ENCODE results near the gene GDPD5. TPM values are rescaled to one million over a fixed set of nuclear protein-coding genes. Genes with fewer than 3 reads are reported as not detected.

GDPD5 gene
- total RNA-seq, 1 donor from 2014 or later = 4.4 TPM

DNA sequence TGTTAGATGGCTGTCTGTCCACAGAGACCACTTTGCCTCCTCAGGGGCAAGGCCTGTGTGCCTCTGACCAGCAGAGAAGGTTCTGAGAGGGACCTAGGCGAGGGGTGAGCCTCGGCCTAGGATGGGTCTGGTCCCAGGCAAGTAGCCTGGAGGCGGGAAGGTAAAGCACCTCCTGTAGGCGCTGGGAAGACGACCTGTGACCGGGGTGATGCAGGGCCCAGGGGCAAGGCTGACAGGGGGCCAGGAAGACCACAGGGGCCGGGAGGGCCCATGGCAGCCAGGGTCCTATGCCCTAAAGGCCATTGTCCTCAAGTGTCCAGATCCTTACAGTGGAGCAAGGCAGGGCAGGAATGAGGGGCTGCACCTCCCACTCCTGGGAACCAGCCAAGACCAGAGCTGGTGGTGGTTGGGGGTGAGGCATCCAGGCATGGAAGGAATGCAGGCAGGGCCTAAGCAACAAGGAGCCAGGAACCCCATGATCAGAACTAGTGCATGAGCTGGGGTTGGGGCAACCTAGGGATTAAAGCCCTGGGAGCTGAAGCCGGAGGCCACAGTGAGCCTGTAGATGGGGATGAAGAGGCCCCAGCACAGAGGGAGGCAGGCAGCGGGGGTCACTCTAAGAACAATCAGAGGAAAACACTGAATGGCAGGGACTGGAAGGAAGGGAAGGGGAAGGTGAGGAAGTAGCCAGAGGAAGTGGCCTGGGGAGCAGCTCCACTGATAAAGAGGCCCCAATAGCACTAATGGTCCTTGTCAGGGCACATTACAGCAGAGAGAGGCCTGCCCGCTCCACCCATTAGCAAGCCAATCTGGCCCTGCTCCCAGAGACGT is 59.8 kb downstream of the GDPD5 start:
- intact Hi-C loops (cut with micrococcal nuclease) = no loop called here
- no peak for DNase-seq
- Histone ChIP-seq H3K4me3 (no peak overlapping the region), H3K27me3 (ENCODE audit: low read depth) (no peaks in the 10 kb centered on the region), H3K9me3 (replicated peaks) (no peaks in the 10 kb centered on the region), H3K27ac (replicated peaks) (no peak overlapping the region), H3K4me1 (peaks cover 29% of the 10 kb centered on the region), H3K36me3 (no peaks in the 10 kb centered on the region)
- TF ChIP-seq, protein P1, sequence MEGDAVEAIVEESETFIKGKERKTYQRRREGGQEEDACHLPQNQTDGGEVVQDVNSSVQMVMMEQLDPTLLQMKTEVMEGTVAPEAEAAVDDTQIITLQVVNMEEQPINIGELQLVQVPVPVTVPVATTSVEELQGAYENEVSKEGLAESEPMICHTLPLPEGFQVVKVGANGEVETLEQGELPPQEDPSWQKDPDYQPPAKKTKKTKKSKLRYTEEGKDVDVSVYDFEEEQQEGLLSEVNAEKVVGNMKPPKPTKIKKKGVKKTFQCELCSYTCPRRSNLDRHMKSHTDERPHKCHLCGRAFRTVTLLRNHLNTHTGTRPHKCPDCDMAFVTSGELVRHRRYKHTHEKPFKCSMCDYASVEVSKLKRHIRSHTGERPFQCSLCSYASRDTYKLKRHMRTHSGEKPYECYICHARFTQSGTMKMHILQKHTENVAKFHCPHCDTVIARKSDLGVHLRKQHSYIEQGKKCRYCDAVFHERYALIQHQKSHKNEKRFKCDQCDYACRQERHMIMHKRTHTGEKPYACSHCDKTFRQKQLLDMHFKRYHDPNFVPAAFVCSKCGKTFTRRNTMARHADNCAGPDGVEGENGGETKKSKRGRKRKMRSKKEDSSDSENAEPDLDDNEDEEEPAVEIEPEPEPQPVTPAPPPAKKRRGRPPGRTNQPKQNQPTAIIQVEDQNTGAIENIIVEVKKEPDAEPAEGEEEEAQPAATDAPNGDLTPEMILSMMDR (IDR thresholded peaks at IDR 0.05; ENCODE audit: borderline replicate concordance) = no peak

DNA sequence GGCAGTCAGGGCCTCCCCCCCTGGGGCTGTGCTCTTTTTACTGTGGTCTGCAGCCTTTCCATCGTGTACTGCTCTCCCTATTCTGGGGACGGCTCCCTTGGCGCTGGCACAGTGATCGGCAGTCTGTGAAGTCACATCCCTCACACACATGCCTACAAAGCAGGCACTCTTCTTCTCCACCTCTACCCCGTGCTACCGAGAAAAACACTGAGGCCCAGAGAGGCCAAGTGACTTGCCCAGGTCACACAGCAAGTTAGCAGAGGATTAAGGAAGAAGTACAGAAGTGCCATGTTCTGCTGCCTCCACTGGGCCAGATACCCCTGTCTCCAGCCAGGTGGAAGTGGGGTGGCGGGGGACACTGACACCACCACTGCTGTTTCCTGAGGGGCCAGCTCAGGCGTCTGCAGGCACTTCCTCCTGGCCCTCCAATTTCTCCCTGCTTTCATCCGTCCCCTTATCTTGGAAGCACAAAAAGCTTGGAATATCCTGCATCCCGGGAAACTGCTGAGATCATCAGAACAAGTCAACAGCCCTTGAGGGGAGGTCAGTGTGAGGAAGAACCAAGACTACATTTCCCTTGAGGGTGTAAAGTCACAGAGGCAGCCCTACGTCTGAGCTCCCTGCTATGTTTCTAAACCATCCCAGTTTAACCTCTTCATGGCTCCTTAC is 62.5 kb downstream of the GDPD5 start:
- no peak for DNase-seq
- intact Hi-C loops (cut with micrococcal nuclease) = no loop called here

DNA sequence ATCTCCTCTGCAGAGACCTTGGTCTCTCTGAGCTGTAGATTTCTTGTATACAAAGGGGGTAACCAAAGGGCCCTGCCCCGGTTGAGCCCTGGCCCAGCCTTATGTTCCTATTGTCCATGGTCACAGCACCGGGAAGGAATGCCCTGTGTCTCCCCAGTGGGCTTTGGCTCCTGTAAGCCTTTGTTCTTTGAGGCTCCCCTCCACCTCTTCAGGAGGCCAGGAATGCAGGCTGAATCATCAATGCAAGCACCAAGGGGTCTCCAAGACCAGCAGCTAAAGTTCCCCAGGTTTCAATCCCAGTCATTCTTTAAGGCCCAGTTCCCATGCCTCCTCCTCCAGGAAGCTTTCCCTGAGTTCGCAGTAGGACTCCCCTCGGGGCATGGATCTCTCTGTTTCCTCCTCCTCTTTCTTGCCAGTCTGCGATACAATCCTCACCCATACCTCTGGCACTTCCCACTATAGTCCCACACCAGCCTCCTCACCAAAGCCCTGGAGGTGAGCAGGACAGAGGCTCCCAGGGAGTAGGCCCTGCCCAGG is 63.6 kb downstream of the GDPD5 start:
- Histone ChIP-seq H3K4me1 (peaks cover 8% of the 10 kb centered on the region), H3K27me3 (ENCODE audit: low read depth) (no peaks in the 10 kb centered on the region), H3K9me3 (replicated peaks) (no peaks in the 10 kb centered on the region), H3K36me3 (no peaks in the 10 kb centered on the region), H3K4me3 (no peak overlapping the region), H3K27ac (replicated peaks) (no peak overlapping the region)
- DNase-seq = no peak
- TF ChIP-seq, protein P1 (IDR thresholded peaks at IDR 0.05; ENCODE audit: borderline replicate concordance) = no peak
- intact Hi-C loops (cut with micrococcal nuclease) = no loop called here

More for the DNA sequence above, 62.5 kb downstream of the GDPD5 start:
- no peaks in the 10 kb centered on the region for H3K9me3 ChIP-seq (replicated peaks)
- no peaks in the 10 kb centered on the region for H3K27me3 ChIP-seq (ENCODE audit: low read depth)
- no peaks in the 10 kb centered on the region for H3K36me3 ChIP-seq
- no peak overlapping the region for H3K4me3 ChIP-seq
- no peak overlapping the region for H3K27ac ChIP-seq (replicated peaks)
- peaks cover 12% of the 10 kb centered on the region for H3K4me1 ChIP-seq
- TF ChIP-seq, protein P1 (IDR thresholded peaks at IDR 0.05; ENCODE audit: borderline replicate concordance) = no peak

- Histone ChIP-seq H3K27ac (replicated peaks) (no peak overlapping the region), H3K9me3 (replicated peaks) (no peaks in the 10 kb centered on the region), H3K27me3 (ENCODE audit: low read depth) (no peaks in the 10 kb centered on the region), H3K4me1 (peaks cover 8% of the 10 kb centered on the region), H3K36me3 (no peaks in the 10 kb centered on the region), H3K4me3 (no peak overlapping the region)
- TF ChIP-seq, protein P1 (IDR thresholded peaks at IDR 0.05; ENCODE audit: borderline replicate concordance) = no peak
- no peak for DNase-seq
- intact Hi-C loops (cut with micrococcal nuclease) = no loop called here
Measured at GRCh38 chr11:75461151-75461550, 64.6 kb downstream of the GDPD5 start.

DNA sequence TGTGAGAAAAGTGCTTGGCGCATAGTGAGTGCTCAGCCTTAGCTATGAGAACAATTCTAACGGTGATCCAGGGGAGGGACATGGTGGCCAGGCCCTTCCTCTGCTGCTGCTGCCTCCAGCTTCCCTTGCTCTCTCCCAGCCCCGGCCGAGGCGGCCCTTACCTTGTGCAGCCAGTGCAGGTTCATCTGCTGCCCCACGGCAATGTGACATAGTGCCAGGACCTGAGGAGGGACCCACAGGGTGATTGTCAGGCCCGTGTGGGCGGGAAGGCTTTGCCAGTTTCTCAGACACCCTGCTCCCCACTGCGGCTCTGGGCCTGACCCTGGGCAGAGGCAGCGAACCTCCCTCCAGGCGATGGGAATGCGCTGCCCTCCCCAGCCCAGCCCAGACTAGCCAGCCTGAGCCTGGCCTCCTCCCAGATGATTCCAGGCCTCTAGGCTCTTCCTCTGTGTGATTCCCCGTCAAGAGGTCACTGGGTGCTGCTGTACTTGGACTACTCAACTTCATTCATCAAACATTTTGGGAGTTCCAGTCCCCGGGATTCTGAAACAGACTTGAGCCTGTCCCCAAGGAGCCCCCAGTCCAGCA is 69.1 kb downstream of the GDPD5 start:
- intact Hi-C loops (cut with micrococcal nuclease) = no loop called here
- peaks cover 15% of the 10 kb centered on the region for H3K27me3 ChIP-seq (ENCODE audit: low read depth)
- DNase-seq = no peak

More for the DNA sequence above, 69.1 kb downstream of the GDPD5 start:
- no peaks in the 10 kb centered on the region for H3K36me3 ChIP-seq
- no peak overlapping the region for H3K4me3 ChIP-seq
- no peaks in the 10 kb centered on the region for H3K9me3 ChIP-seq (replicated peaks)
- TF ChIP-seq, protein P1 (IDR thresholded peaks at IDR 0.05; ENCODE audit: borderline replicate concordance) = no peak
- H3K4me1 ChIP-seq = no peaks in the 10 kb centered on the region
- no peak overlapping the region for H3K27ac ChIP-seq (replicated peaks)
